AG20443 (cell line): ENCODE measurements around the gene C1orf116.

ENCODE experiments used
- DNase-seq: peaks from one replicate; pipeline ENCODE4 v3.0.0; 2012; ENCODE audit warnings: low spot score, mixed read lengths

C1orf116 gene

GRCh38 chr1:207034998-207035397 lies 2.4 kb upstream of the C1orf116 start:
- DNase-seq = peak; percentile 58

DNA sequence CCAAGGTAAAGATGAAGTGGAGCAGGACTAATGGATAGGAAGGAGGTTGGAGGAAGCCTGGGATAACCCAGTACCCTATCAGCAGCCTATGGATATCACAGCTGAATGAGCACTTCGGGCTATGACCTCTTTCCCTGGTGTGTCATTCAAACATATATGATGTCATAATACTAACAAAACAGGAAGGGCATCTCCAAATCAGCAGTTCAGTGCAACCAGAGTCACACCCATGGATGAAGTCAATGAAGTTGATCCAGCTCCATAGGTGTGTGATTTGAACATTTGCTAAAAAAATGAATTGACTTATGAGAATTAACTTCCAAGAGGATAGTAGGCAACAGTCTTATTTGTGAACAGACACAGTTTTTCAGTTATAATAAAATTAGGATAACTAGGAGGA lies 1.7 kb upstream of the C1orf116 start:
- no peak for DNase-seq

DNA sequence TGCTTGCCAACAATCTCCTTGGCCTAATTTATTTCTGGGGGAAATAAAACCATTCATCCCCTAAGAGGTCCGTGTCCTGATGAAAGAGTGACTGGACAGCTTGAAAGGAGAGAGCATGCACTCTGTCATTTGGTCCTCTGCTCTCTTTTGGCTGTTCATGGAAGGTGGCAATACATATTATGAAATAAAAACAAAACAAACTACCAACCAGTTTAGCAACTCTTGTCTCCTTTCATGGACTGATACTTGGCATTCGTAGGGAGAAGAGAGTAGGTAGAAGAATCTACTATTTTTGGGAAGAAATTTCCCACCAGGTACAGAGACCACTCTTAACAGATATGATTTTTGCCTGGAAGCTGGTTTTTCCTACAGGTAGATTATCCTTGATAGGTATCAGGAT lies 746 bp upstream of the C1orf116 start:
- no peak for DNase-seq

- no peak for DNase-seq
These were observed 808 bp downstream of the C1orf116 start for GRCh38 chr1:207031632-207032264.

GRCh38 chr1:207031016-207031415 lies 1.5 kb downstream of the C1orf116 start:
- DNase-seq = no peak

GRCh38 chr1:207030522-207031009 lies 2.0 kb downstream of the C1orf116 start:
- DNase-seq = no peak

DNA sequence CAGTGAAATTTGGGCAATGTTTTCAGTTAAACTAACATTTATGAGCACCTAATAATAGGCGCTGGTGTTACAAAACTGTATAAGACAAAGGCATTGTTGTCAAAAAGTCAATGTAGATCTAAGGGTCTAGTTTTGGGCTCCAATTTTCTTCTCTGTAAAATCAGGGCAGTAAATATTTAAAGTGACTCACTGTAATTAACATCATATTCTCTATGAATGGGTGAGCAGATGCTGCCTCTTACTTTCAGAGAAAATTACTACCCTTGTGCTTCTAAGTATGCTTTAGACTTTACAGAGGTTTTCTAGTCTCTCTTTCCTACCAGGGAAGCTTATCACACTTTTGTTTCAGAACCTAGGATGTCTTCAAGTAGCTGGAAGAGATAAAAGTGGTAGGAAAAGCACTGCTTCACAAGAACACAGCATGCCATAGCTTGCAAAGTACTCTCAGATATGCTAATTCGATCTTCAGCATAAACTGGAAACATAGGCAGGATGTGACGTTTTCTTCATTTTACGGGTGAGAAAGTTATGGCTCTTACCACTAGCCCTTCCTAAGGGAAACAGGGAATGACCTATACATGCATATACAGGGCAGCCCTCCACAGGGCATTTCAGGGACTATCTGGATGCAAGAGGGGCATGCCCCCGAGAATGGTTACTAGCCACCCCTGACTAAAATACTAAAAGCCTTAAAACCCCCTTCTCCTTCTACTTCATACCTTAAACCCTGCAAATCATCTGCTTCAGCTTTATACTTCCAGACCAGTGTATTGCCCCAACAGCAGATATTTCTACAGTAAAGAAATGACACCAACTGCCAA lies 2.6 kb downstream of the C1orf116 start:
- no peak for DNase-seq

DNA sequence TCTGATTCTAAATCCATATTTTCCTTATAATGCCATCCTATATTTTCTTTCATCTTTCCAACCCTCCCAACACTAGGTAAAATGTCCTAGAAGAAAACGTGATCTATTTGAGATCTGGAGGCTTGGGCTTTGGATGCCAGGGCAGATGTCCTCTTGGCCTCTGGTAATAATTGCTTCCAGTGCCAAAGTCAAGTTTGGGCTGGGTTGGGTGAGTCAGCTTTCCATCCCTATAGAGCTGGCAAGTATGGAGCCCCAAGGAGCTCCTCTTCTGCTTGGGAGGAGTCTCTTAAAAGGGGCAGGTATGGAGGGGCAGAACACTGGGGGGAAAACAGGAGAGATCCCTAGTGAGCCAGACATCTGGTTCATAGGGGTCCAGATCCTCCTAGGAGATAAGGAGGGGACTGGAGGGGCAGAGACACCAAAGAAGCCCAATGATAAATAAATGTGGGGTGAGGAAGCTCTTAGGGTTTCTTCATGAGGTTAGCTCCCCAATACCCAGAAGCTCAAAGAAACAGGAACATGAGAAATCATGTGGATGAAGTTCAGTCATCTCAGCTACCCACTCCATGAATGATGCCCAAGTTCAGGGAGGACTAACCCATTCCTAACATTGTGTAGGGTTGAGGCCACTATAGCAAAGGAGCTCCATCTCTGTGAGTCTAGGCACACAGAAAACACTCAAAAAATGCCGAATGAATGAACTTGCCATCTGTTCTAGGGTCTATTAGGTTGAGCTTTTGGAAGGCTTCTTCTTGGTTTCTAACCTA lies 3.5 kb downstream of the C1orf116 start:
- no peak for DNase-seq

DNA sequence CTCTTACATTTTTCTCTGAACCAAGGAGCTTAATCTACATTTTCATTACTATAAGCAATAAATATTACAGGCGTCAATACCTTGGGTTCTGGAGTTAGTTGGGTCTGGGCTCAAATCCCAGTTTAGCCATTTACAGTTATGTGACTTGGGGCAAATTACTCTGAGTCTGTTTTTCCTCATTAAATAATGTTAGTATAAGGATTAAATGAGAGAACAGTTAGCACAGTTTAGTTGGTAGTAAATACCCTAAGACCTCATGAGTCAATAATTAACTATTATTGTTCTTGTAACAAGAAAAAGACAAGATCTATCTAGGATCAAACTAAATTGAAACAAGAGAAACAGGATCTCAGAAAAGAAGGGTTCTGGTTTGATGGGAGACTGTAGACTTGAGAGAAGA lies 4.6 kb downstream of the C1orf116 start:
- no peak for DNase-seq

DNA sequence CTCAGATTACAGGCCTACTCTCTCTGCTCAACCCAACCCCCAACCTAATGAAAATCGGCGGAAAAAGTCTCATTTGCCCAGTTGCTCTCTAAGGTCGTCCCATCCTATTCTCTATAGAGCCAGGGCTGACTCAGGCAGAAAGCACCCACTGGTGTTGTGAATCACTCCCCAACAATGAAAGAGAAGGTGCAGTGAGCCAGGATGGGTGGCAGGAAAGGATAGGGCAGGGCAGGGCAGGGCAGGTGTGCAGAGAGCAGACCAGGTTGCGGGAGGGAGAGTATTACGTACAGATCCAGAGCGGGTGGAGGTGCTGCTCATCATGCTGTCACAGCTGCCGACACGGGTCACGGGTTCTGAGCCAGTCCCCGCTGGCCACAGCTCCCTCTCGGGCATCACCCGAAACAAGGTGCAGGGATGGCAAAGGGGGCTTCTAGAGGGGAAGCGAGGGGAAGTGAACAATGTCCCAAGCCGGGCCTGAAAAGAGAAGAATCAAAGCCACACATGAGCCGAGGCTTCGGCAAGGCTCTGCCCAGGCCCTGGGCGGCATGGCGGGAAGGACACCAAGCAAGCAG lies 5.3 kb downstream of the C1orf116 start:
- peak; percentile 25 for DNase-seq

GRCh38 chr1:207026104-207026534 lies 6.4 kb downstream of the C1orf116 start:
- peak; percentile 50 for DNase-seq

DNA sequence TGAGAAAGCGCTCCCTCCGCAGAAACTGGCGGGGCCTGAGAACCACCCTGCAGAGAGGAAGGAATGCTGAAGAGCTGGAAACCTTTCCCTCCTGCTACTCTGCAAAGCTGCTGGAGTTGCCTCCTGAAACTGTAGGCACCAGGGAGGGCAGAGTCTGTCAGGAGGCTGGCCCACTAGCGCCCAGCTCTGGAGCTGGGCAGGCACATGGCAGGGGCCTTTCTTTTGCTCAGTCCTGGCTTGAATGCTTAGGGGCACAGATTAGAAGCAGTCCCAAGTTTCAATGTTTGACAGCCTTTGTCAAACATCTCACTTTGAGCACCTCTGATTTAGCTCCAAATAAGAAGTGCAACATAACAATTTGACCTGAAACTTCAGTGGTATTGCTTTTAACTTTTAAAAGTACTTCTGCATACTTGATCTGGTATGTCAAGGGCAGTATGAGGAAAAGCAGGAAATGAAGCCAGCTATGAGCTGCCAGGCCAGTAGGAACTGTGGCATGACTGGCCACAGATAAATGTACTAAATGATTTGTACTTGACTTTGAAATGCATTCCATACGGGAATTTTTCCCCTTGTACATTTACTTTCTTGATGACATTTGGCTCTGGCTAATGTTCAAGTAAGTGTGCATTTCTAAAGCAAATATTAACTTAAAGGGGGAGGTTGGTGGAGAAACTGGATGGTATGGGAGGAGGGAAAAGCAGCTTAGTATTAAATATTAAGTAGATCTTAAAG lies 7.2 kb downstream of the C1orf116 start:
- peak; percentile 55 for DNase-seq

DNA sequence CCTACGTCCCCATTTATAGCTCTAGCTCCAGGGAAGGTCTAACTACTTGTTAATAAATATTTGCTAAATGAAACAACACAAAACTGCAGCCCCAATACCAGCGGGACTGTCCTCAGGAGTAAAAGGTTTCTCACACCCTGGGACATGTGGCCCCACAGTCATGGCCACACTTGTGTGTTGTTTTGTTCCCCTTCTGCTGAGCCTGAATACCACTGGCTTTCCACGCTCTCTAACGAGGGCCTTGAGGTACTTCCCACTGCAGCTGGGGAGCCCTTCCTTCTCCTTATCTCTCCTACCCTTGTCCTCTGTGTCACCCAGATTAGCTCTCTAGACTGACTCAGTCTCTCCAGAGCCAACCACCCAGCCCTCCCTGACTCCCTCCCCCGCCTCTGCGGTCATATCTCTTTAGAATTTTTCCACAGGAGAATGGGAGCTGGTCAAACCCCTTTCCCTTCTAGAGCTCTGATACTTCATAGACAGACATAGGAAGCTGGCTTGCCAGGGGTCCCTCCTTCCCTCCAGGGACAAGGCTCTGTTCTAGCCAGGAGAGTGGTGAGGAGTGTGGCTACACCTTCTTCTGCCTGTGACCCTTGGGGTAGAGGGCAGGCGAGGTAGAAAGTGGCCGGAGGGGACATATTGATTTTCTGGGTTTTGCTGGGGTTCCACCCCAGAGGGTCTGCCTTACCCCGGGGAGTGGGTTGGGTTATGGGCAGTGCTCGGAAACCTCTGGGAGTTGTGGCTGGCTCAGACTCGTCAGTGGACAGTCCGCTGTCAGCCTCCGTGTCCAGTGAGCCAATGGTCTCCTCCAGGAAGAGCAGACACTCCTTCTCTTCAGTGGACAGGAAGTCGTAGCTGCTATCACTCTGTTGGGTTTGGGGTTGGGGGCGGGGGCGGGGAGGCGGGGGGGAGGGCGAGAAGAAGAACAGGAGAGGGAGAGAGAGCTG lies 8.1 kb downstream of the C1orf116 start:
- peak; percentile 13 for DNase-seq

DNA sequence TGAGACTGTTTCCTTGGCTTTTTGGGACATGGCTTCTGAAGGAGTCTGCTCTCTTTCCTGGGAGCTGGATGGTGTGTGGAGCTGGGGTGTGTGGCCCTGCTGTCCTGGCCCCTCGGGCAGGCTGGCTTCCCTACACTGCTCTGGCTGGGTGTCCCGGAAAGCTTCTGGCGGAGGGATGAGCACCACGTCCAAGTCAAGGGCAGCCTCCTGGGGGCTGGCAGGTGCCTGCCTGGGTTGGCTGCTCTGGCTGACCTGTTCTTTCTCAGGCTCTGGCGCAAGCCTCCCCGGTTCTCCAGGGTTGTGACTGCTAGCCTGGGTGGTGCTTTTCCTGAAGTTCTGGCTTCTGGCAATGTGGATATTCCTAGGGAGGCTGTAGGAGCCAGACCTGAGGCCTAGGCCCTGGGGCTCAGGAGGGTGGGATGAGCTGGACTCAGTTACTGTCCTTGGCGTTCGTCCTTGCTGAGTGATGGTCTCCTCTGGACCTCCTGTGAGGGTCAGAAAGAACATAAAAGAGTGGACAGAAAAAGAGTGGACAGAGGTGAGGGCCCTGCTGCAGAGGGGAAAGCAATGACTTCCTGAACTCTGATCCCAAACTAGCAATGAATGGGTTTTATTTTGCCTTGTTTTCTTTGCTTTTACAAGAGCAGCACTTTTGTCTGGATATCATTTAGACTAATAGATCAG lies 9.4 kb downstream of the C1orf116 start:
- DNase-seq = no peak

GRCh38 chr1:207021876-207022596 lies 10.5 kb downstream of the C1orf116 start:
- DNase-seq = no peak

- DNase-seq = peak; percentile 22
These were observed 11.3 kb downstream of the C1orf116 start for GRCh38 chr1:207021139-207021861.

DNA sequence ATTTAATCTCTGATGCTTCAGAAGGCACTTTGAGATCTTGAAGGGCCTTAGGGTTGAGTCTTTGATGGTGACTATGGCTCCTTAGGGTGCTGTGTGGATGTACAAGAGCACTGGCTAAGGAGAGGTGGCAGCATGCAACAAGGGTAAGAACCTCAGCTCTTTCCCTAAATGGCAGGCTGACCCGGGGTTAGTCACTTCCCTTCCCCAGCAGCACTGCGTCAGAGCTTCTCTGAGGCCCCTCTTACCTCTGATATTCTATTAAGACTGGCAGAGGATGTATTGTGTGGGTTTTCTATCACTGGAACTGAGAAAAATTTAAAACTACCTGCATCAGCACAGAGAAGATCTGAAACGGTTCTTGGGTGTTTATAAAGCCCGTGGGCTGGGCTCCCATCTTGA lies 11.8 kb downstream of the C1orf116 start:
- no peak for DNase-seq

DNA sequence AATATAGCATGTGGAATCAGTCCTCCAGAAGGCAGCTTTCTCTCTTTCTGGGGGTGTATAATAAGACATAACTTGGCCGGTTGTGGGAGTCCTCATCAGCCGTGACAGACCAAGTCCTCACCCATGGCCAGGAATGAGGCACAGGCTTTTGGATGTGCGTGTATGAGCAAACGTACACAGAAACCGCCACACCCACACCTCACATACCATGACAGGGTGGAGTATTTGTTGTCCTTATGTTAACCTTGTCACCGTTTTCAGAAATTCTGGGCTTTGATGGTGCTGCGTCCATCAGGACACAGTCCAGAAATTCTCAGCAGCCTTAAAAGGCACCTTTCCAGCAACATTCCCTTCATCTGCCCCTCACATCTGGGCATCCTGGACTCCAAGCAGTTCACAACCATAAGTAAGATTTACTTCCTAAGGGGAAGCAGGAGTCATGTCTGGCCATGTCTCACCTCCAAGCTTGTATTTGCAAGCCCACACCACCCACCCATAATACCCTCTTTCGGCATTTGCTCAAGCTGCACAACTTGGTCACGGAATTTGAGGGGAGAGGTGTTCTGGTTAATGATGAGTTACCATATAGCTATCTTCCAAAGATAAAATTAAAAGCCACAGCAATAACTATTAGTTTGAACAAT lies 12.4 kb downstream of the C1orf116 start:
- no peak for DNase-seq
